IMR-90 (cell line): ENCODE data around the gene NAA50. TPM values are rescaled to one million over a fixed set of nuclear protein-coding genes. Genes with fewer than 3 reads are reported as not detected.

ENCODE experiments used
- ATAC-seq: fragments of 200-7000 bp; cut with Tn5 transposase; 2 replicates; pipeline ENCODE4 v1.9.1; 2020; ENCODE audit warnings: low read depth, mild to moderate bottlenecking, moderate library complexity
- BruUV-seq: library from RNA; stranded (reverse); fragments of 400-500 nt; replicated peaks from 2 replicates; lab custom pipeline; 2021; lab: Mats Ljungman, UMichigan
- CTCF ChIA-PET: fragments of 300-600 bp; formaldehyde crosslinking; extraction: SDS; loops from one replicate; lab custom pipeline; 2021; ENCODE audit warnings: antibody characterized with exemption; lab: Yijun Ruan, JAX
- POLR2A ChIA-PET: fragments of 300-600 bp; sonication (Branson Sonifier 250); formaldehyde crosslinking; loops from one replicate; lab custom pipeline; 2022; ENCODE audit warnings: antibody characterized with exemption; ENCODE audit not compliant: unreplicated experiment; lab: Charles Lee
- DNase-seq: peaks from one replicate; pipeline ENCODE4 v3.0.0; 2013
- H2AFZ ChIP-seq: replicated peaks from 2 replicates; pipeline ENCODE3; 2013; ENCODE audit warnings: low read length, mild to moderate bottlenecking; ENCODE audit not compliant: poor library complexity
- H2AK5ac ChIP-seq: 2 replicates; pipeline ENCODE4 v1.6.1; 2013; ENCODE audit warnings: low read depth, low read length, inconsistent platforms
- H2AK9ac ChIP-seq: replicated peaks from 2 replicates; pipeline ENCODE3; 2013; ENCODE audit warnings: mild to moderate bottlenecking, low read depth, low read length, moderate library complexity; ENCODE audit not compliant: poor library complexity
- H2BK120ac ChIP-seq: 2 replicates; pipeline ENCODE4 v1.6.1; 2013; ENCODE audit warnings: low read depth, low read length, inconsistent platforms
- H2BK15ac ChIP-seq: 3 replicates; pipeline ENCODE4 v1.6.1; 2013; ENCODE audit warnings: low read depth, low read length, inconsistent platforms
- H2BK20ac ChIP-seq: 2 replicates; pipeline ENCODE4 v1.6.1; 2013; ENCODE audit warnings: low read depth, mild to moderate bottlenecking, inconsistent platforms, low read length, moderate library complexity
- H2BK5ac ChIP-seq: 2 replicates; pipeline ENCODE4 v1.6.1; 2013; ENCODE audit warnings: mild to moderate bottlenecking, low read depth, low read length, inconsistent platforms; ENCODE audit not compliant: poor library complexity, severe bottlenecking
- H3K14ac ChIP-seq: replicated peaks from 2 replicates; pipeline ENCODE4 v1.6.1; 2013; ENCODE audit warnings: low read depth, low read length, inconsistent platforms
- H3K18ac ChIP-seq: 2 replicates; pipeline ENCODE4 v1.6.1; 2013; ENCODE audit warnings: low read depth, low read length, control low read depth
- H3K23ac ChIP-seq: 2 replicates; pipeline ENCODE4 v1.6.1; 2013; ENCODE audit warnings: low read depth, low read length, inconsistent platforms
- H3K27ac ChIP-seq: 2 replicates; pipeline ENCODE4 v1.5.1; 2013; ENCODE audit warnings: mild to moderate bottlenecking, control low read depth, low read length; ENCODE audit not compliant: insufficient read depth
- H3K27me3 ChIP-seq: 2 replicates; pipeline ENCODE4 v1.6.1; 2013; ENCODE audit warnings: low read length; ENCODE audit not compliant: control insufficient read depth, insufficient read depth
- H3K36me3 ChIP-seq: 2 replicates; pipeline ENCODE4 v1.6.1; 2013; ENCODE audit warnings: low read length, mixed read lengths; ENCODE audit not compliant: control insufficient read depth, insufficient read depth
- H3K4ac ChIP-seq: 2 replicates; pipeline ENCODE4 v1.6.1; 2013; ENCODE audit warnings: low read depth, low read length, inconsistent platforms
- H3K4me1 ChIP-seq: 2 replicates; pipeline ENCODE4 v1.6.1; 2013; ENCODE audit warnings: low read length, mixed read lengths; ENCODE audit not compliant: control insufficient read depth, insufficient read depth
- H3K4me2 ChIP-seq: 2 replicates; pipeline ENCODE4 v1.6.1; 2013; ENCODE audit warnings: low read depth, mild to moderate bottlenecking, control low read depth, low read length, moderate library complexity
- H3K4me3 ChIP-seq: 2 replicates; pipeline ENCODE4 v1.5.1; 2013; ENCODE audit warnings: low read depth, mild to moderate bottlenecking, control low read depth, low read length, moderate library complexity; ENCODE audit not compliant: insufficient read depth
- H3K56ac ChIP-seq: 2 replicates; pipeline ENCODE4 v1.6.1; 2013; ENCODE audit warnings: low read length, inconsistent platforms; ENCODE audit not compliant: insufficient read depth; ENCODE audit errors: extremely low read depth
- H3K79me1 ChIP-seq, 2 experiments: 2 replicates each; pipeline ENCODE4 v1.6.1; 2013; ENCODE audit warnings: low read length in 2 of 2, inconsistent platforms in 1 of 2, low read depth in 1 of 2
- H3K9ac ChIP-seq: 2 replicates; pipeline ENCODE4 v1.6.1; 2013; ENCODE audit warnings: low read depth, low read length, control low read depth
- H3K9me1 ChIP-seq: 2 replicates; pipeline ENCODE4 v1.6.1; 2013; ENCODE audit warnings: low read length, inconsistent platforms; ENCODE audit not compliant: insufficient read depth
- H3K9me3 ChIP-seq: 2 replicates; pipeline ENCODE4 v1.6.1; 2013; ENCODE audit warnings: low read length; ENCODE audit not compliant: control insufficient read depth, insufficient read depth
- H4K20me1 ChIP-seq: 2 replicates; pipeline ENCODE4 v1.6.1; 2013; ENCODE audit warnings: low read length, inconsistent platforms; ENCODE audit not compliant: insufficient read depth
- H4K5ac ChIP-seq: 2 replicates; pipeline ENCODE4 v1.6.1; 2013; ENCODE audit warnings: mild to moderate bottlenecking, low read depth, low read length, control low read depth
- H4K8ac ChIP-seq, 2 experiments: 2 replicates each; pipeline ENCODE4 v1.6.1; 2013; ENCODE audit warnings: low read depth in 2 of 2, low read length in 2 of 2, control low read depth in 1 of 2, inconsistent platforms in 1 of 2
- H4K91ac ChIP-seq: 2 replicates; pipeline ENCODE4 v1.6.1; 2013; ENCODE audit warnings: low read depth, low read length, inconsistent platforms; ENCODE audit not compliant: insufficient read depth
- BHLHE40 ChIP-seq: fragments of 150-350 bp; IDR thresholded peaks from 2 replicates; pipeline ENCODE4 v1.6.1; 2016; ENCODE audit warnings: mild to moderate bottlenecking, low read depth, low read length
- CHD1 ChIP-seq: IDR thresholded peaks from 2 replicates; pipeline ENCODE4 v1.6.1; 2012; ENCODE audit warnings: low read depth, low read length, improper control_type of control experiment
- FOS ChIP-seq: fragments of 150-350 bp; IDR thresholded peaks from 2 replicates; pipeline ENCODE4 v1.6.1; 2016; ENCODE audit warnings: low read depth, low read length
- MAFK ChIP-seq: IDR thresholded peaks from 2 replicates; pipeline ENCODE4 v1.6.1; 2012; ENCODE audit warnings: low read depth, low read length, improper control_type of control experiment
- MAZ ChIP-seq: IDR thresholded peaks from 2 replicates; pipeline ENCODE4 v1.6.1; 2012; ENCODE audit warnings: low read depth, mild to moderate bottlenecking, low read length, improper control_type of control experiment, moderate library complexity, borderline replicate concordance
- MXI1 ChIP-seq: IDR thresholded peaks from 2 replicates; pipeline ENCODE4 v1.6.1; 2012; ENCODE audit warnings: low read depth, mild to moderate bottlenecking, low read length, moderate library complexity, borderline replicate concordance
- NFE2L2 ChIP-seq: fragments of 150-350 bp; IDR thresholded peaks from 2 replicates; pipeline ENCODE4 v1.6.1; 2016; ENCODE audit warnings: low read depth, mild to moderate bottlenecking, low read length
- POLR2A ChIP-seq: IDR thresholded peaks from 2 replicates; pipeline ENCODE4 v1.6.1; 2012; ENCODE audit warnings: mild to moderate bottlenecking, low read depth, low read length
- RAD21 ChIP-seq: IDR thresholded peaks from 2 replicates; pipeline ENCODE4 v1.6.1; 2012; ENCODE audit warnings: low read length, improper control_type of control experiment
- RCOR1 ChIP-seq: IDR thresholded peaks from 2 replicates; pipeline ENCODE4 v1.6.1; 2012; ENCODE audit warnings: mild to moderate bottlenecking, low read length, improper control_type of control experiment; ENCODE audit not compliant: insufficient replicate concordance
- RFX5 ChIP-seq: IDR thresholded peaks from 2 replicates; pipeline ENCODE4 v1.8.0; 2012; ENCODE audit warnings: low read depth, mild to moderate bottlenecking, low read length, moderate library complexity
- SMC3 ChIP-seq: fragments of 150-350 bp; IDR thresholded peaks from 2 replicates; pipeline ENCODE4 v1.6.1; 2016; ENCODE audit warnings: low read depth, mild to moderate bottlenecking, antibody characterized with exemption, low read length, moderate library complexity
- WGBS, 2 experiments: methylation state at CpG; one replicate each; pipeline versions ENCODE4 v1.1.5 to v1.1.7; 2013; ENCODE audit warnings: missing lambda C conversion rate in 2 of 2; ENCODE audit not compliant: insufficient read length in 1 of 2; ENCODE audit errors: extremely low coverage in 2 of 2; 5-methylcytosine and 5-hydroxymethylcytosine counted together
- dilution Hi-C: fragments of 300-500 bp; cut with HindIII; formaldehyde crosslinking; loops from one replicate; pipeline ENCODE4 v1.14.3; 2018; ENCODE audit warnings: low sequenced_read_pairs; ENCODE audit not compliant: unreplicated experiment
- in situ Hi-C: fragments of 300-500 bp; cut with MboI; formaldehyde crosslinking; loops from 3 replicates; pipeline ENCODE4 v1.14.3; 2019; ENCODE audit warnings: low sequenced_read_pairs, inconsistent platforms, mixed read lengths
- intact Hi-C: fragments of 100-400 bp; cut with micrococcal nuclease; formaldehyde crosslinking; loops from 2 replicates; pipeline ENCODE4 v1.10.0; 2022
- polyA plus RNA-seq, 3 experiments: library from polyadenylated mRNA; depleted of rRNA; stranded (reverse); fragments of >200 nt; gene quantifications; 2 replicates each; pipeline ENCODE4 v1.2.3, GENCODE V29; 2012; ENCODE audit warnings: low replicate concordance in 1 of 3
- total RNA-seq: library from RNA; depleted of rRNA; stranded (reverse); fragments of >200 nt; gene quantifications from 2 replicates; pipeline ENCODE4 v1.2.3, GENCODE V29; 2012
- TF ChIP-seq, protein P1 (sequence below): fragments of 150-350 bp; IDR thresholded peaks from 2 replicates; pipeline ENCODE4 v1.6.1; 2016; ENCODE audit warnings: low read depth, mild to moderate bottlenecking, low read length, moderate library complexity, borderline replicate concordance
- TF ChIP-seq, protein P2 (sequence below): fragments of 150-350 bp; IDR thresholded peaks from 2 replicates; pipeline ENCODE4 v1.6.1; 2017; ENCODE audit warnings: mild to moderate bottlenecking, antibody characterized with exemption, low read length, low read depth
- TF ChIP-seq, protein P3 (sequence below): conservative IDR thresholded peaks from 2 replicates; pipeline ENCODE4 v1.5.1; 2012; ENCODE audit warnings: mild to moderate bottlenecking, low read depth, low read length, improper control_type of control experiment

NAA50 gene
- total and polyA plus RNA-seq, 2 of the 4 experiments (the other 2 are of a cell fraction) = 42.4 to 125 TPM

- Histone ChIP-seq H2BK120ac (peak overlapping the region; percentile 96), H3K27ac (peak overlapping the region; percentile 90)
- POLR2A ChIA-PET = no interaction called here
Measured at GRCh38 chr3:113697500-113698090, 48.5 kb downstream of the NAA50 start.

More at GRCh38 chr3:113697500-113698090, 48.5 kb downstream of the NAA50 start:
- H3K9me1 ChIP-seq = no peaks in the 10 kb centered on the region; the same call in 1 of the 2 replicates
- BruUV-seq = no TSS peak
- intact Hi-C loops = no loop called here
- in situ Hi-C loops = no loop called here
- dilution Hi-C loops = no loop called here
- peak overlapping the region; percentile 98 for H2BK5ac ChIP-seq
- peak overlapping the region; percentile 95; the same call in 2 of the 3 replicates for H2BK15ac ChIP-seq
- H2AK9ac ChIP-seq = peak overlapping the region; percentile 94
- peak overlapping the region; percentile 77 for H3K18ac ChIP-seq
- peak overlapping the region; percentile 99 for H3K23ac ChIP-seq
- peak overlapping the region; percentile 100 for H3K14ac ChIP-seq
- H3K9me3 ChIP-seq = no peaks in the 10 kb centered on the region
- H3K4me1 ChIP-seq = peaks cover 4% of the 10 kb centered on the region
- DNase-seq (peak; percentile 34), ATAC-seq (no peak)
- H4K20me1 ChIP-seq = no peaks in the 10 kb centered on the region
- H4K8ac ChIP-seq = peak overlapping the region; percentile 90 to 99
- H3K4ac ChIP-seq = peak overlapping the region; percentile 99
- peaks cover 23 to 39% of the 10 kb centered on the region in 2 experiments for H3K79me1 ChIP-seq
- peak overlapping the region; percentile 94 for H4K5ac ChIP-seq
- CTCF ChIA-PET = no interaction called here
- peak overlapping the region; percentile 93 for H2AFZ ChIP-seq
- no peaks in the 10 kb centered on the region for H3K27me3 ChIP-seq
- peak overlapping the region; percentile 95 for H4K91ac ChIP-seq
- H3K4me3 ChIP-seq = peak overlapping the region; percentile 62
- peak overlapping the region; percentile 95 for H3K4me2 ChIP-seq
- peak overlapping the region; percentile 69; the same call in 1 of the 2 replicates for H2BK20ac ChIP-seq
- WGBS, 2 experiments = 17% methylated on average over 1 of the region's 10 CpGs; no CpG with 5 or more reads in 1 of the 2 experiments
- H3K9ac ChIP-seq = peak overlapping the region; percentile 92
- TF ChIP-seq MAFK = no peak
- TF ChIP-seq, protein P1, sequence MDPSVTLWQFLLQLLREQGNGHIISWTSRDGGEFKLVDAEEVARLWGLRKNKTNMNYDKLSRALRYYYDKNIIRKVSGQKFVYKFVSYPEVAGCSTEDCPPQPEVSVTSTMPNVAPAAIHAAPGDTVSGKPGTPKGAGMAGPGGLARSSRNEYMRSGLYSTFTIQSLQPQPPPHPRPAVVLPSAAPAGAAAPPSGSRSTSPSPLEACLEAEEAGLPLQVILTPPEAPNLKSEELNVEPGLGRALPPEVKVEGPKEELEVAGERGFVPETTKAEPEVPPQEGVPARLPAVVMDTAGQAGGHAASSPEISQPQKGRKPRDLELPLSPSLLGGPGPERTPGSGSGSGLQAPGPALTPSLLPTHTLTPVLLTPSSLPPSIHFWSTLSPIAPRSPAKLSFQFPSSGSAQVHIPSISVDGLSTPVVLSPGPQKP = no peak
- no peak for TF ChIP-seq SMC3
- TF ChIP-seq MXI1 = no peak
- TF ChIP-seq MAZ = no peak
- no peak for TF ChIP-seq CHD1
- TF ChIP-seq, protein P2, sequence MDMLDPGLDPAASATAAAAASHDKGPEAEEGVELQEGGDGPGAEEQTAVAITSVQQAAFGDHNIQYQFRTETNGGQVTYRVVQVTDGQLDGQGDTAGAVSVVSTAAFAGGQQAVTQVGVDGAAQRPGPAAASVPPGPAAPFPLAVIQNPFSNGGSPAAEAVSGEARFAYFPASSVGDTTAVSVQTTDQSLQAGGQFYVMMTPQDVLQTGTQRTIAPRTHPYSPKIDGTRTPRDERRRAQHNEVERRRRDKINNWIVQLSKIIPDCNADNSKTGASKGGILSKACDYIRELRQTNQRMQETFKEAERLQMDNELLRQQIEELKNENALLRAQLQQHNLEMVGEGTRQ = no peak
- TF ChIP-seq BHLHE40 = no peak
- TF ChIP-seq, protein P3, sequence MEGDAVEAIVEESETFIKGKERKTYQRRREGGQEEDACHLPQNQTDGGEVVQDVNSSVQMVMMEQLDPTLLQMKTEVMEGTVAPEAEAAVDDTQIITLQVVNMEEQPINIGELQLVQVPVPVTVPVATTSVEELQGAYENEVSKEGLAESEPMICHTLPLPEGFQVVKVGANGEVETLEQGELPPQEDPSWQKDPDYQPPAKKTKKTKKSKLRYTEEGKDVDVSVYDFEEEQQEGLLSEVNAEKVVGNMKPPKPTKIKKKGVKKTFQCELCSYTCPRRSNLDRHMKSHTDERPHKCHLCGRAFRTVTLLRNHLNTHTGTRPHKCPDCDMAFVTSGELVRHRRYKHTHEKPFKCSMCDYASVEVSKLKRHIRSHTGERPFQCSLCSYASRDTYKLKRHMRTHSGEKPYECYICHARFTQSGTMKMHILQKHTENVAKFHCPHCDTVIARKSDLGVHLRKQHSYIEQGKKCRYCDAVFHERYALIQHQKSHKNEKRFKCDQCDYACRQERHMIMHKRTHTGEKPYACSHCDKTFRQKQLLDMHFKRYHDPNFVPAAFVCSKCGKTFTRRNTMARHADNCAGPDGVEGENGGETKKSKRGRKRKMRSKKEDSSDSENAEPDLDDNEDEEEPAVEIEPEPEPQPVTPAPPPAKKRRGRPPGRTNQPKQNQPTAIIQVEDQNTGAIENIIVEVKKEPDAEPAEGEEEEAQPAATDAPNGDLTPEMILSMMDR = no peak
- TF ChIP-seq RAD21 = no peak
- no peak for TF ChIP-seq RFX5
- TF ChIP-seq FOS = no peak
- TF ChIP-seq POLR2A = no peak
- TF ChIP-seq RCOR1 = no peak
- no peak for TF ChIP-seq NFE2L2
- peak overlapping the region; percentile 78; the same call in 1 of the 2 replicates for H2AK5ac ChIP-seq
- H3K56ac ChIP-seq = peak overlapping the region; percentile 96
- H3K36me3 ChIP-seq = no peaks in the 10 kb centered on the region
